Psoas muscle (tissue), 8 donors: ENCODE results near the gene TLL1. TPM values are rescaled to one million over a fixed set of nuclear protein-coding genes. Genes with fewer than 3 reads are reported as not detected.

Experiments
- ATAC-seq, 4 donors: fragments of 200-7000 bp; cut with Tn5 transposase; one replicate each; pipeline ENCODE4 v1.9.1; 2020; ENCODE audit warnings: moderate library complexity in 3 of 4, mild to moderate bottlenecking in 2 of 4
- DNase-seq, 2 donors: peaks; one replicate each; pipeline ENCODE4 v3.0.0-alpha.2; 2020
- H3K27ac ChIP-seq: fragments of 200-600 bp; one replicate; pipeline ENCODE4 v1.8.0; 2022
- H3K27me3 ChIP-seq, 3 donors: fragments of 200-600 bp in 1 of 3; one replicate each; pipeline versions ENCODE4 v1.6.1 to v1.8.0; 2013 to 2022; ENCODE audit warnings: low read length in 2 of 3, mild to moderate bottlenecking in 2 of 3, moderate library complexity in 1 of 3; ENCODE audit not compliant: insufficient read depth in 3 of 3
- H3K36me3 ChIP-seq, 2 donors: fragments of 200-600 bp in 1 of 2; one replicate each; pipeline versions ENCODE4 v1.6.1 to v1.8.0; 2013 to 2022; ENCODE audit warnings: low read depth in 1 of 2, mild to moderate bottlenecking in 1 of 2, moderate library complexity in 1 of 2; ENCODE audit not compliant: insufficient read depth in 1 of 2
- H3K4me1 ChIP-seq: fragments of 200-600 bp; one replicate; pipeline ENCODE4 v1.8.0; 2022
- H3K4me3 ChIP-seq: fragments of 200-600 bp; one replicate; pipeline ENCODE4 v1.8.0; 2022; ENCODE audit warnings: mild to moderate bottlenecking
- H3K9me3 ChIP-seq: fragments of 200-600 bp; one replicate; pipeline ENCODE4 v1.8.0; 2022
- WGBS, 3 donors: extraction: QIAGEN DNeasy Blood & Tissue Kit; methylation state at CpG; one replicate each; pipeline versions ENCODE4 v1.1.6 to v1.1.7; 2013; 5-methylcytosine and 5-hydroxymethylcytosine counted together
- intact Hi-C, 2 donors: fragments of 100-400 bp; cut with DNase I; formaldehyde crosslinking; loops; one replicate each; pipeline versions ENCODE4 v1.11.0 to v1.14.2; 2022
- long read RNA-seq, 2 donors: library from polyadenylated mRNA; unstranded; transcript quantifications; one replicate each; pipeline ENCODE4 v2.0.0, GENCODE V29; 2021
- polyA plus RNA-seq, 3 donors: library from polyadenylated mRNA; stranded (reverse); fragments of 200-250 nt; gene quantifications; one replicate each; pipeline ENCODE4 v1.2.3, GENCODE V29; 2013
- total RNA-seq, 4 donors: library from RNA; stranded (reverse); fragmentation: NEBNext Ultra II Directional in 2 of 4; extraction: Animal tissue kit (Norgen Biotek cat#: 25700) in 2 of 4; gene quantifications; one replicate each; pipeline versions ENCODE4 v1.2.1 to v1.2.4, GENCODE V29; 2021 to 2023
- TF ChIP-seq, protein P1 (sequence below): fragments of 200-600 bp; IDR thresholded peaks from one replicate; pipeline ENCODE4 v1.8.0; 2022; ENCODE audit warnings: antibody characterized with exemption
- donor health status: healthy with polysubstance abuse.
- donor health status: DM: no; HTN: no; CAD: no; lungs with moderate emphysema.
- donor health status: Bipolar disorder and iron deficiency.
- donor health status: healthy.
- donor health status: DM: yes; HTN: yes; CAD: no.
- donor health status: DM: no; HTN: no; CAD: no.
- donor health status: DM: no; HTN: no; CAD: no.
- donor health status: DM: yes; HTN: yes; CAD: no.

Gene TLL1
- under 1 TPM; 0.54 to 0.89 (median 0.79) TPM for total RNA-seq
- under 1 TPM; 0.23 to 0.42 (median 0.24) TPM for polyA plus RNA-seq
- long read RNA-seq, donor 1 = 0 reads
- long read RNA-seq, donor 2, partial matches to known transcripts = 0 of 1 reads
- long read RNA-seq, donor 2, other reads (novel, unspliced or antisense) = 1 of 1 reads

DNA sequence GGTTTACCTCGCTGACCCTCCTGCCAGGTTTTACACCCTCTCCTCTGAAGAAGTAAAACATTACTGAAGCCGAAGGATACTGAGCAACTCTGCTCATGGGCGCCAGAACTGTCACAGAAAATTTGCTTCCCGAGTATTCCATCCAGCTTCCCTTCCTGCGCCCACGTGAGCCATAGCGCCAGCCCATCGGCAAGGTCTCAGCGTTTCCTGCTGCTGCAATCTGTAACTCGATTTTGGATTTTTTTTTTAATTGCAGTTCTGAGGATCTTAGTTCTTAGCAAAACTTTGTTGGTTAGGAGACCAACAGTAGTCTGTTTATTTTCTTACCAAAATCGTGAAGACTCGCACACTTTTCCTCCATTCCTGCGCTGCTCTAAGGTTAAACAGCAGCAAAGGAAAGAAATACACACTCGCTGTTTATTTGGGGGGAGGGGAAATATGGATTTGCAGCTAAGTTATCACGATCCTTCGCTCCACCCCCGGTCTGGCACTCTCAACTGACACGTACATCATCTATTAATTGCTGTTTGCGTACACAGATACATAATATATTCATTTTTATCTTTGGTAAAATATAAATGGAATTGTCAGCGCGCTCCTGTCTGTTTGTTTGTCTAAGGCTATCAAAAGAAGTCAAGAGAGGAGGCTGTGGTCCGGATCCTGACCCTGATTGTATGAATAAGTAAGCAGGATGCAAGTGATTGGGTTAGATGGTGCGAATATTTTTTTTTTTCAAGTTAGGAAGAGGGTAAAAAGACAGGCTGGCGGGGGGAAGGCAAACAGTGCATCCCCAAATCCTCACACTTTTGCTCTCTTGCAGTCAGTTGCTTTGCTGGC, at the start of gene TLL1:
TSS of gene TLL1 (plus strand) at position 777 of the 837 bp plus-strand sequence. CDS start 668 bp downstream, outside the sequence.
- Histone ChIP-seq H3K27ac (no peak within 1 kb of the TSS), H3K9me3 (no peaks in the 10 kb centered on the region), H3K27me3 (peaks cover 0 to 54% (median 0%) of the 10 kb centered on the region in 3 donors), H3K4me3 (peak within 1 kb of the TSS; percentile 65), H3K4me1 (no peaks in the 10 kb centered on the region), H3K36me3 (no peaks in the 10 kb centered on the region)
- no peak for DNase-seq
- TF ChIP-seq, protein P1, sequence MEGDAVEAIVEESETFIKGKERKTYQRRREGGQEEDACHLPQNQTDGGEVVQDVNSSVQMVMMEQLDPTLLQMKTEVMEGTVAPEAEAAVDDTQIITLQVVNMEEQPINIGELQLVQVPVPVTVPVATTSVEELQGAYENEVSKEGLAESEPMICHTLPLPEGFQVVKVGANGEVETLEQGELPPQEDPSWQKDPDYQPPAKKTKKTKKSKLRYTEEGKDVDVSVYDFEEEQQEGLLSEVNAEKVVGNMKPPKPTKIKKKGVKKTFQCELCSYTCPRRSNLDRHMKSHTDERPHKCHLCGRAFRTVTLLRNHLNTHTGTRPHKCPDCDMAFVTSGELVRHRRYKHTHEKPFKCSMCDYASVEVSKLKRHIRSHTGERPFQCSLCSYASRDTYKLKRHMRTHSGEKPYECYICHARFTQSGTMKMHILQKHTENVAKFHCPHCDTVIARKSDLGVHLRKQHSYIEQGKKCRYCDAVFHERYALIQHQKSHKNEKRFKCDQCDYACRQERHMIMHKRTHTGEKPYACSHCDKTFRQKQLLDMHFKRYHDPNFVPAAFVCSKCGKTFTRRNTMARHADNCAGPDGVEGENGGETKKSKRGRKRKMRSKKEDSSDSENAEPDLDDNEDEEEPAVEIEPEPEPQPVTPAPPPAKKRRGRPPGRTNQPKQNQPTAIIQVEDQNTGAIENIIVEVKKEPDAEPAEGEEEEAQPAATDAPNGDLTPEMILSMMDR = no peak
- intact Hi-C loops = loop anchor here in 1 of 2 donors (10.0 kb wide), 1 partner anchor 222 kb away; no protein-coding TSS in a partner anchor
- 1 to 2% (median 1%) methylated on average over 24 of the region's 24 CpGs for WGBS, 3 donors
- no peak for ATAC-seq

DNA sequence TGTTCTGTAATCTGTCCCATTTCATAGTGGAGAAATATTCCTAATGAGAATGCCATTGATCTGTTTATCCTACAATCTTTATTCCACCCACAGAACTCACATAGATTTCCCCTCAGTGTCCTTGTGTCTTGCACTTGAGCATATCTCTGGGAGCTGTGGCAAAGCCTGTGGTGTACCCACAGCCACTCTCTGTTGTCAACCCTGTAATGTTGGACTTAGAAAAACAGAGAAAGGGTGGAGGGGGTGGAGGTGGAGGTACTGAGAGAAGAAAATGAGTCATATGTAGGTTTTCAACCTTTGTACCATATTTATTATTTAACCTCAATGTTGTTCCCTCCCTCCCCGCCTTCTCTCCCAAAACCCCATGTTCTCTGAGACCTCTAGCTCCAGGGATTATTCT, 46.9 kb upstream of the TLL1 start:
- ATAC-seq (no peak), DNase-seq (no peak)
- peaks cover 6% of the 10 kb centered on the region for H3K9me3 ChIP-seq
- H3K36me3 ChIP-seq = no peaks in the 10 kb centered on the region
- 85 to 100% (median 93%) methylated on average over 1 of the region's 1 CpG for WGBS, 3 donors
- H3K27me3 ChIP-seq = no peaks in the 10 kb centered on the region
- no peak overlapping the region for H3K4me3 ChIP-seq
- TF ChIP-seq, protein P1 = no peak
- intact Hi-C loops = no loop called here
- no peak overlapping the region for H3K27ac ChIP-seq
- no peaks in the 10 kb centered on the region for H3K4me1 ChIP-seq

DNA sequence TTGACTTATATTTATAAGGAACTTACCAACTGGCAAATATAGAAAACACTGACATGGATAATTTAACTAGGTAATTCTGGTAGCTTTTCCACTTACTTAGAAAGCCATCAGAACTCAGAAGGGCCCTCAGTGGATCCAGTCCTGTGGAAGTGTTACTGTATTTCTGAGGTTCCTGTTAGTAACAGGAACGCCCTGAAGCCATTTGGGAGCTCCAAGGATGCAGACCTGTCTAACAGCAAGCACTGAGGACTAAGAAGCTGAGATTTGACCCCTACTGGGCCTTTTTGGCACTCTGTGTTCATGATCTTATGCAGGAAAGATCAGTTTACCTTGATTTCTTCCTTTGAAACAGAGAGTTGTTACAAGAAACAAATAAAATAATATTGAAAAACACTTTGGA, 46.0 kb upstream of the TLL1 start:
- no peak for ATAC-seq
- 46 to 59% (median 58%) methylated on average over 1 of the region's 1 CpG for WGBS, 3 donors

DNA sequence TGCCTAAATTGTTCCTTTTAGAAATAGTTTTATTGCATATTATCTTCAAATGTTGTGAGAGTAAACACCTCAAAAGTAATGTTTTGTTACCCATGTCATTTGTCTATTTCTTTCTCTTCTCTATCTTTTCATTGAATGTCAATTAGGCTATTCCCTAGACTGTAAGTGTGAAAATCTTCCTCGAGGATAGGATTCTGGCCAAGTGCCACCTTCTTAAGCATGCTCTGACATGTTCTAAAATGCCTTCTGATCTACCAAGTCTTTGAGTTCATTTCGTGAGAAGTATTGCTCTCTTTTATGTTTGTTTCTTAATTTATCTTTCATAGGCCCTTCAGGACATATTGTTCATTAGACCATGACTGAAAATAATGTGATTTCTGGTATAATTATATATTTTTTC, 44.1 kb upstream of the TLL1 start:
- Histone ChIP-seq H3K9me3 (peaks cover 6% of the 10 kb centered on the region), H3K4me1 (no peaks in the 10 kb centered on the region), H3K4me3 (no peak overlapping the region), H3K27me3 (no peaks in the 10 kb centered on the region), H3K36me3 (no peaks in the 10 kb centered on the region), H3K27ac (no peak overlapping the region)
- 26 to 40% (median 35%) methylated on average over 2 of the region's 2 CpGs for WGBS, 3 donors
- ATAC-seq (no peak), DNase-seq (no peak)
- TF ChIP-seq, protein P1 = no peak
- intact Hi-C loops = no loop called here

More for the DNA sequence above, 46.0 kb upstream of the TLL1 start:
- H3K4me3 ChIP-seq = no peak overlapping the region
- no peaks in the 10 kb centered on the region for H3K36me3 ChIP-seq
- H3K27me3 ChIP-seq = no peaks in the 10 kb centered on the region
- peaks cover 6% of the 10 kb centered on the region for H3K9me3 ChIP-seq
- TF ChIP-seq, protein P1 = no peak
- DNase-seq = no peak
- intact Hi-C loops = no loop called here
- H3K27ac ChIP-seq = no peak overlapping the region
- H3K4me1 ChIP-seq = no peaks in the 10 kb centered on the region
